ENCODE data around the gene SPPL3. TPM values are rescaled to one million over a fixed set of nuclear protein-coding genes. Genes with fewer than 3 reads are reported as not detected.
A peak's percentile ranks its signal among the peaks of the same experiment; 100 is the strongest.

SPPL3 gene
- total RNA-seq, 2 donors from 2014 or later = 44.6 to 60.7 TPM

GRCh38 chr12:120787889-120788288 lies 116.3 kb downstream of the SPPL3 start:
- DNase-seq (no peak), ATAC-seq (no peak)
- no peaks in the 10 kb centered on the region for H3K9me3 ChIP-seq (ENCODE audit: control insufficient read depth, low read length, poor library complexity, severe bottlenecking)
- Mint-ChIP-seq H3K4me3 (no peak overlapping the region), H3K4me1 (peaks cover 34% of the 10 kb centered on the region), H3K27me3 (no peaks in the 10 kb centered on the region), H3K36me3 (ENCODE audit: low read depth) (peaks cover 9% of the 10 kb centered on the region), H3K27ac (peak overlapping the region; percentile 53)

GRCh38 chr12:120784804-120785203 lies 119.4 kb downstream of the SPPL3 start:
- Mint-ChIP-seq H3K27ac (peak overlapping the region; percentile 71), H3K4me1 (peaks cover 27% of the 10 kb centered on the region), H3K27me3 (no peaks in the 10 kb centered on the region), H3K4me3 (no peak overlapping the region), H3K36me3 (ENCODE audit: low read depth) (peaks cover 6% of the 10 kb centered on the region)
- H3K9me3 ChIP-seq (ENCODE audit: control insufficient read depth, low read length, poor library complexity, severe bottlenecking) = no peaks in the 10 kb centered on the region
- ATAC-seq (no peak), DNase-seq (no peak)

DNA sequence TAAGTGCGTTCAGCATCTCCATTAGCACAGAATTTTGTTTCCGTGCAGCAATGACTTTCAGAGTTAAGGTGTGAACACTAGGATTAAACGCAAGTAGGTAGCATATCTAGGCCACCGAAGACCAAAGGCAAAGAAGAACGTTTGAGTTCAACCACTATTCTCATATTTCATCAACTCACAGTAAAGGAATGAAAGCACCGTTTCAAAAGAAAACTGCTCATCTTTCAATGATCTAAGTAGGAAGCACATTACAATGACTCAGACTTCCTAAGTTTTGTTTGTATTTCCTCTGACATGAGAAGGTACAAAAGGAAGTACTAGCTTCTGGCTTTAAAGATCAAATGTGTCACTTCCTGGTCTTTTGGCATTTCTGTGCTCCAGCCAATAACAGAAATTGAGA lies 121.0 kb downstream of the SPPL3 start:
- peak overlapping the region; percentile 71 for H3K27ac Mint-ChIP-seq

GRCh38 chr12:120775862-120776552 lies 128.2 kb downstream of the SPPL3 start:
- DNase-seq (no peak), ATAC-seq (no peak)
- H3K27ac Mint-ChIP-seq = peak overlapping the region; percentile 51
- no peaks in the 10 kb centered on the region for H3K27me3 Mint-ChIP-seq
- no peak overlapping the region for H3K4me3 Mint-ChIP-seq
- no peaks in the 10 kb centered on the region for H3K9me3 ChIP-seq (ENCODE audit: control insufficient read depth, low read length, poor library complexity, severe bottlenecking)
- H3K36me3 Mint-ChIP-seq (ENCODE audit: low read depth) = peaks cover 13% of the 10 kb centered on the region
- peaks cover 15% of the 10 kb centered on the region for H3K4me1 Mint-ChIP-seq

More for the DNA sequence above, 121.0 kb downstream of the SPPL3 start:
- no peak for DNase-seq
- H3K9me3 ChIP-seq (ENCODE audit: control insufficient read depth, low read length, poor library complexity, severe bottlenecking) = no peaks in the 10 kb centered on the region
- no peak overlapping the region for H3K4me3 Mint-ChIP-seq
- peaks cover 20% of the 10 kb centered on the region for H3K4me1 Mint-ChIP-seq
- ATAC-seq = peak; percentile 36
- no peaks in the 10 kb centered on the region for H3K27me3 Mint-ChIP-seq
- H3K36me3 Mint-ChIP-seq (ENCODE audit: low read depth) = peaks cover under 1% of the 10 kb centered on the region

GRCh38 chr12:120774169-120774916 lies 129.8 kb downstream of the SPPL3 start:
- peak overlapping the region; percentile 82 for H3K27ac Mint-ChIP-seq
- H3K27me3 Mint-ChIP-seq = no peaks in the 10 kb centered on the region
- H3K36me3 Mint-ChIP-seq (ENCODE audit: low read depth) = peaks cover 20% of the 10 kb centered on the region
- H3K4me3 Mint-ChIP-seq = no peak overlapping the region
- no peak for DNase-seq
- ATAC-seq = no peak
- peaks cover 21% of the 10 kb centered on the region for H3K4me1 Mint-ChIP-seq
- H3K9me3 ChIP-seq (ENCODE audit: control insufficient read depth, low read length, poor library complexity, severe bottlenecking) = no peaks in the 10 kb centered on the region

DNA sequence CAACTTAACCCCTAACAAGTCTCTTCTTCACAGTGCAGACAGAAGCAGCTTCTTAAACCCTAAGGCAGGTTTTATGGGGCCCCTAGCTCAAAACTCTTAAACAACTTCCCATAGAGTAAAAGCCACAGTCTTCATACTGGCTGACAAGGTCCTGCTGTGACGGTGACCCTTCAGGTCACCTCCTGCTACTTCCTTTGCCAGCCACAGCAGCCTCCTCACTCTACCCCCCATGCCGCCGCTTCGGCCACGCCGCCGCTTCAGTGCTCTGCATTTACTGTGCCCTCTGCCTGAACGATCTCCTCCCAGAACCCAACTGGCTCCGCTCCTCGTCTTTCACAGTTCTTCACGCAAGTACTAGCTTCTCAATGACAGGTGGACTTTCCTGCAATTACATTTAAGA lies 133.1 kb downstream of the SPPL3 start:
- no peaks in the 10 kb centered on the region for H3K27me3 Mint-ChIP-seq
- H3K4me1 Mint-ChIP-seq = peaks cover 23% of the 10 kb centered on the region
- peak overlapping the region; percentile 66 for H3K27ac Mint-ChIP-seq
- no peaks in the 10 kb centered on the region for H3K9me3 ChIP-seq (ENCODE audit: control insufficient read depth, low read length, poor library complexity, severe bottlenecking)
- DNase-seq (no peak), ATAC-seq (no peak)
- H3K4me3 Mint-ChIP-seq = no peak overlapping the region
- peaks cover 23% of the 10 kb centered on the region for H3K36me3 Mint-ChIP-seq (ENCODE audit: low read depth)

DNA sequence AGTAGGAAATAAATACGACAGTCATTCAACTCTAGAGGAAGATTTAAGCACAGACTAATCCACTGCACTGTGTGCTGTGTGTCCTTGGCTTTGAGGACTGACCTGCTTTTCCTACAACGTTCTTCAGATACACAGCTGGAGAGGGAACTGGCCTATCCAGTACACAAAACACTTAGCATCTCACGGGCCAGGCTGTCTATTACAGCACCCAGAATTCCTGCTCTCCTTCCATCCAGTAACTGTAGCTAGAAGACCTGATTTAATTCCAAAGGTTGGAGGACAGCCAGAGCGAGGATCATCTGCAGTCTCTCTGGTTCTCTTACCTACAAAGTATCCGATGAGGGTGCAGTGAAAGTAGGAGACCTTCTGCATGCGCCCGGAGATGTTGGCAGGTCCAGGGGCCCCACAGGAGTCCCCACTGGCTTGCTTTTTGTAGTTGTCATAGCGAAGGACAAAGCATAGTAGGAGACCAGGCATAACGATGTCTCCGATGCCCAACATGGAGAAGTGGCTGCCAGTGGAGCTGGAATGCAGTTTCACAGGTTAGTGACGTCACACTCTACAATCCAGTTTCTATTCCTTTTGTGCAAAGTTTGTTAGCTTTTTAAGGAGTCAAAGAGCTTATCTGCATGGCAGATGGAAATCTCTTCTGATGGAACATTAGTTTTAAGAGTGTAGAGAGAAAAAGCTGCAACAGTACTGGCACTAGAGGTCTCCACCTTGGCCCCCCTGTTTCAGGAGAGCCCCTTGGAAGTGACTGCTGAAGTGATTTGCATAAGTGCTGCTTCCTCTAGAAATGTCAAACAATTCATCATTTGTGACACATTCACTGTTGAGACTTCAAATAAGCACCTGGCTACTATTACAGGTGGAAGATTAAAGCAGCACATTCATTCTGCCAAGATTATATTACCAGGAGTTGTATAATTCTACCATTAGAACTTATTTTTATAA lies 136.8 kb downstream of the SPPL3 start:
- peaks cover 19% of the 10 kb centered on the region for H3K36me3 Mint-ChIP-seq (ENCODE audit: low read depth)
- H3K27ac Mint-ChIP-seq = no peak overlapping the region
- H3K27me3 Mint-ChIP-seq = no peaks in the 10 kb centered on the region
- H3K4me3 Mint-ChIP-seq = no peak overlapping the region
- peaks cover 15% of the 10 kb centered on the region for H3K4me1 Mint-ChIP-seq
- ATAC-seq (no peak), DNase-seq (no peak)
- H3K9me3 ChIP-seq (ENCODE audit: control insufficient read depth, low read length, poor library complexity, severe bottlenecking) = no peaks in the 10 kb centered on the region

DNA sequence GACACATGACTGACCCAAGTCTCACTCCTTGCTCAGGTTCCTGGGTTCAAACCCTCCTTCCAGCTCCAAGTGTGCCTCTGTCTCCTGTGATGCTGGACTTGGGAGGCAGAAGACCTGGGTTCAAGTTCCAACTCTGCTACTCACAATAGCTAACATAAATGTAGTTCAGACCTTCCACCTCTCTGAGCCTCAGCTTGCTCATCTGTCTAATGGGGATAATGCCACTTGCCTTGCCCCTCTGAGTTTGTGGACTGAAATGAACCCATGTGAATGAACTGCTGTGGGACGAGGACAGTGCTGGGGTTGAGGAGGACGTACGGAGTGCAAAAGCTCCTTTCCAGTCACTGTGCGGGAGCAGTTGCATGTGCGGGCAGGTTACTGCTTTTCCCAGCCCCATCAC lies 137.6 kb downstream of the SPPL3 start:
- H3K27ac Mint-ChIP-seq = no peak overlapping the region
- peaks cover 15% of the 10 kb centered on the region for H3K36me3 Mint-ChIP-seq (ENCODE audit: low read depth)
- DNase-seq (no peak), ATAC-seq (no peak)
- H3K9me3 ChIP-seq (ENCODE audit: control insufficient read depth, low read length, poor library complexity, severe bottlenecking) = no peaks in the 10 kb centered on the region
- H3K4me3 Mint-ChIP-seq = no peak overlapping the region
- H3K27me3 Mint-ChIP-seq = no peaks in the 10 kb centered on the region
- H3K4me1 Mint-ChIP-seq = peaks cover 11% of the 10 kb centered on the region

DNA sequence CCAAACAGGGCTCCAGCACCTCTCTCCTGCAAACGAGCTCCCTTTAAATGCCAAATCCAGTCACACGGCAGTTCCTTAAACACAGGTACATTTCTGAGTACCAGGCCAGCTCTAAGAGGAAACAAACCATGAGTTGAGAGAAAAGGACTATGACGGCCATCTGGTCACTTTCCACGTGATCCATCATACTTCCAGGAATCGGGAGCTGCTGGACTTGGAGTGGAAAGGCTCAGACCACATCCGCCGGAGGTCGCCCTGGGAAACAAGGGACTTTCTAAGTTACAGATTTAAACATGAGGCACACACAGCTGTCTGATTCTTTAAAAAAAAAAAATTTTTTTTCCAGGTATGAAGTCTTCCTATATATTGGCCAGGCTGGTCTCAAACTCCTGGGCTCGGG lies 139.3 kb downstream of the SPPL3 start:
- H3K36me3 Mint-ChIP-seq (ENCODE audit: low read depth) = peaks cover 8% of the 10 kb centered on the region

GRCh38 chr12:120763250-120763649 lies 140.9 kb downstream of the SPPL3 start:
- peak overlapping the region; percentile 69 for H3K27ac Mint-ChIP-seq
- DNase-seq (no peak), ATAC-seq (no peak)
- no peaks in the 10 kb centered on the region for H3K9me3 ChIP-seq (ENCODE audit: control insufficient read depth, low read length, poor library complexity, severe bottlenecking)
- H3K4me1 Mint-ChIP-seq = peaks cover 5% of the 10 kb centered on the region
- no peak overlapping the region for H3K4me3 Mint-ChIP-seq
- H3K36me3 Mint-ChIP-seq (ENCODE audit: low read depth) = peaks cover 5% of the 10 kb centered on the region
- H3K27me3 Mint-ChIP-seq = no peaks in the 10 kb centered on the region

More for the DNA sequence above, 139.3 kb downstream of the SPPL3 start:
- ATAC-seq (no peak), DNase-seq (no peak)
- Mint-ChIP-seq H3K4me1 (peaks cover 4% of the 10 kb centered on the region), H3K27ac (no peak overlapping the region), H3K4me3 (no peak overlapping the region), H3K27me3 (no peaks in the 10 kb centered on the region)
- H3K9me3 ChIP-seq (ENCODE audit: control insufficient read depth, low read length, poor library complexity, severe bottlenecking) = no peaks in the 10 kb centered on the region

- Mint-ChIP-seq H3K4me1 (peaks cover 10% of the 10 kb centered on the region), H3K27me3 (no peaks in the 10 kb centered on the region), H3K27ac (no peak overlapping the region), H3K4me3 (no peak overlapping the region), H3K36me3 (ENCODE audit: low read depth) (peaks cover 5% of the 10 kb centered on the region)
- DNase-seq = no peak
- ATAC-seq = no peak
- H3K9me3 ChIP-seq (ENCODE audit: control insufficient read depth, low read length, poor library complexity, severe bottlenecking) = no peaks in the 10 kb centered on the region
Measured at GRCh38 chr12:120762086-120762485, 142.1 kb downstream of the SPPL3 start.

GRCh38 chr12:120761519-120761934 lies 142.6 kb downstream of the SPPL3 start:
- Mint-ChIP-seq H3K4me3 (no peak overlapping the region), H3K36me3 (ENCODE audit: low read depth) (peaks cover 5% of the 10 kb centered on the region), H3K4me1 (peaks cover 10% of the 10 kb centered on the region), H3K27ac (peak overlapping the region; percentile 83), H3K27me3 (no peaks in the 10 kb centered on the region)
- ATAC-seq (no peak), DNase-seq (no peak)
- no peaks in the 10 kb centered on the region for H3K9me3 ChIP-seq (ENCODE audit: control insufficient read depth, low read length, poor library complexity, severe bottlenecking)

Measured in T-helper 17 cell (primary cell).